Measurements from ENCODE around the gene RASAL2.

The RASAL2 gene

DNA sequence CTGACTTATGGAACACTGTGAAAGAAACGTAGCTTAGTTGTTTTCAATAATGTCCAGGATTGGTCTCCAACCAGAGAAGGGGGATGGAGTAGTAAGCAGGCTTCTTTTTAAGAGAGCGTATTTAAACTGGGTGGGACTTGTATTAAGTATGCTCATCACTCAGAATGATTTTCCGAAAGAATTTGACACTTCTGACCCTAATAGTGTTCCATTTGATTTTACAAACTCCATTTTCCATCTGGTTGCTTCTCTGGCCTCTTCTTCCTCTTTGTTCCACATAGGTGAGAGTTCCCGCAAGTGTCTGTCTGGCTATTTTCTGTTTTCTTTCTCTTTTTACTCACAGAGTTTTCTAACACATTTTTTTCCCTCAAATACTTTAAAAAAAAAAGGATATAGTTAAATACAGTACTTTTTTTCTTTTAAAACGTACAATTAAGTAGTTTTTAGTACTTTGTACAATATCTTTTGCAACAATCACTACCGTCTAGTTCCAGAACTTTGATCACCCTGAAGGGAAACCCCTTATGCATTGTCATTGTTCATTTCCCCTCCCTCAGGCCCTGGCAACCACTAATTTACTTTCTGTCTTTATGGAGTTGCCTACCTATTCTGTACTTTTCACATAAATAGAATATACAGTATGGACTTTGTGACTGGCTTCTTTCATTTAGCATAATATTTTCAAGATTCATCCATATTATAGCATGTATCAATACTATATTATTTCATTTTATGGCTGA, 67.0 kb downstream of the RASAL2 start:
- H3K79me2 ChIP-seq (ENCODE audit: insufficient read depth, low read length): no peaks in the 10 kb centered on the region

DNA sequence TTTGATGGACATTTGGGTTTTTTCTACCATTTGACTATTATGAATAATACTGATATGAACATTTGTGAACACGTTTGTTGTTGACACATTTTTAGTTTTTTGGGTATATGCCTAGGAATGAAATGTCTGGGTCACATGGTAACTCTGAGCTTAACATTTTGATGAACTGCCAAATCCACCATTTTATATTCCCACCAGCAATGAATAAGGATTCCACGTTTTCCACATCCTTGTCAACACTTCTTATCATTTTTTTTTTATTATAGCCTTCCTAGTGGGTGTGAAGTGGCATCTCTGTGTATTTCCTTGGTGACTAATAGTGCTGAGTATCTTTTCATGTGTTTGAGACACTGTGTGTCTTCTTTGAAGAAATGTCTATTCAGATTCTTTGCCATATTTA, 67.6 kb downstream of the RASAL2 start:
- H3K4me3 ChIP-seq (ENCODE audit: low read length, poor library complexity, severe bottlenecking): no peak overlapping the region
- no peaks in the 10 kb centered on the region for H3K36me3 ChIP-seq (ENCODE audit: insufficient read depth, low read length)
- H3K4me2 ChIP-seq (ENCODE audit: low read depth, low read length, poor library complexity, severe bottlenecking): no peak overlapping the region
- no peaks in the 10 kb centered on the region for H3K9me3 ChIP-seq (ENCODE audit: insufficient read depth, low read depth, low read length)
- no peaks in the 10 kb centered on the region for H3K4me1 ChIP-seq (ENCODE audit: insufficient read depth, low read length, poor library complexity, severe bottlenecking)
- no peaks in the 10 kb centered on the region for H3F3A ChIP-seq (ENCODE audit: low read depth)
- H3K9me2 ChIP-seq (replicated peaks; ENCODE audit: low read depth, low read length): no peaks in the 10 kb centered on the region
- H2AFZ ChIP-seq (ENCODE audit: low read length): no peak overlapping the region
- H3K79me2 ChIP-seq (ENCODE audit: insufficient read depth, low read length): no peaks in the 10 kb centered on the region
- no peaks in the 10 kb centered on the region for H3K27me3 ChIP-seq (ENCODE audit: insufficient read depth, low read length, poor library complexity, severe bottlenecking)
- no peak overlapping the region for H3K9ac ChIP-seq (ENCODE audit: low read depth, low read length, poor library complexity, severe bottlenecking)
- no peaks in the 10 kb centered on the region for H4K20me1 ChIP-seq (ENCODE audit: insufficient read depth, low read length, poor library complexity, severe bottlenecking)
- TF ChIP-seq EZH2phosphoT487 (IDR thresholded peaks at IDR 0.05; ENCODE audit: borderline replicate concordance): no peak
- TF ChIP-seq, protein P1, sequence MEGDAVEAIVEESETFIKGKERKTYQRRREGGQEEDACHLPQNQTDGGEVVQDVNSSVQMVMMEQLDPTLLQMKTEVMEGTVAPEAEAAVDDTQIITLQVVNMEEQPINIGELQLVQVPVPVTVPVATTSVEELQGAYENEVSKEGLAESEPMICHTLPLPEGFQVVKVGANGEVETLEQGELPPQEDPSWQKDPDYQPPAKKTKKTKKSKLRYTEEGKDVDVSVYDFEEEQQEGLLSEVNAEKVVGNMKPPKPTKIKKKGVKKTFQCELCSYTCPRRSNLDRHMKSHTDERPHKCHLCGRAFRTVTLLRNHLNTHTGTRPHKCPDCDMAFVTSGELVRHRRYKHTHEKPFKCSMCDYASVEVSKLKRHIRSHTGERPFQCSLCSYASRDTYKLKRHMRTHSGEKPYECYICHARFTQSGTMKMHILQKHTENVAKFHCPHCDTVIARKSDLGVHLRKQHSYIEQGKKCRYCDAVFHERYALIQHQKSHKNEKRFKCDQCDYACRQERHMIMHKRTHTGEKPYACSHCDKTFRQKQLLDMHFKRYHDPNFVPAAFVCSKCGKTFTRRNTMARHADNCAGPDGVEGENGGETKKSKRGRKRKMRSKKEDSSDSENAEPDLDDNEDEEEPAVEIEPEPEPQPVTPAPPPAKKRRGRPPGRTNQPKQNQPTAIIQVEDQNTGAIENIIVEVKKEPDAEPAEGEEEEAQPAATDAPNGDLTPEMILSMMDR (conservative IDR thresholded peaks at IDR 0.05; ENCODE audit: low read length): no peak

More for the DNA sequence above, 67.0 kb downstream of the RASAL2 start:
- H3K9ac ChIP-seq (ENCODE audit: low read depth, low read length, poor library complexity, severe bottlenecking): no peak overlapping the region
- H3K9me3 ChIP-seq (ENCODE audit: insufficient read depth, low read depth, low read length): no peaks in the 10 kb centered on the region
- no peak overlapping the region for H3K4me2 ChIP-seq (ENCODE audit: low read depth, low read length, poor library complexity, severe bottlenecking)
- H3K27me3 ChIP-seq (ENCODE audit: insufficient read depth, low read length, poor library complexity, severe bottlenecking): no peaks in the 10 kb centered on the region
- H3K9me2 ChIP-seq (replicated peaks; ENCODE audit: low read depth, low read length): no peaks in the 10 kb centered on the region
- no peaks in the 10 kb centered on the region for H3F3A ChIP-seq (ENCODE audit: low read depth)
- H3K4me1 ChIP-seq (ENCODE audit: insufficient read depth, low read length, poor library complexity, severe bottlenecking): no peaks in the 10 kb centered on the region
- no peaks in the 10 kb centered on the region for H4K20me1 ChIP-seq (ENCODE audit: insufficient read depth, low read length, poor library complexity, severe bottlenecking)
- H3K36me3 ChIP-seq (ENCODE audit: insufficient read depth, low read length): no peaks in the 10 kb centered on the region
- no peak overlapping the region for H2AFZ ChIP-seq (ENCODE audit: low read length)
- TF ChIP-seq, protein P1 (conservative IDR thresholded peaks at IDR 0.05; ENCODE audit: low read length): no peak
- TF ChIP-seq EZH2phosphoT487 (IDR thresholded peaks at IDR 0.05; ENCODE audit: borderline replicate concordance): no peak
- no peak overlapping the region for H3K4me3 ChIP-seq (ENCODE audit: low read length, poor library complexity, severe bottlenecking)

DNA sequence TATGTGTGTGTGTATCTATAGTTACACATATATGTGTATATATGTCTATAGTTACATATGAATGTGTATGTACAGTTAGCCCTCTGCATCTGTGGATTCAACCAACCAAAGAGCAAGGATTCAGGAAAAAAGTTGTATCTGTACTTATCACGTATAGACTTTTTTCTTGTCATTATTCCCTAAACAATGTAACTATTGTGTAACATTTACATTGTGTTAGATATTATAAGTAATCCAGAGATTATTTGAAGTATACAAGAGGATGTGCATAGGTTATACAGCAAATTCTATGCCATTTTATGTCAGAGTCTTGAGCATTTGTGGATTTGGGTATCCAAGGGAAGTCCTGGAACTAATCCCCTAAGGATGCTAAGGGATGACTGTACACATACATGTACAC, 71.3 kb downstream of the RASAL2 start:
- Histone ChIP-seq H2AFZ (ENCODE audit: low read length) (no peak overlapping the region), H3K9ac (ENCODE audit: low read depth, low read length, poor library complexity, severe bottlenecking) (no peak overlapping the region), H3K4me3 (ENCODE audit: low read length, poor library complexity, severe bottlenecking) (no peak overlapping the region), H3K4me1 (ENCODE audit: insufficient read depth, low read length, poor library complexity, severe bottlenecking) (no peaks in the 10 kb centered on the region), H3K36me3 (ENCODE audit: insufficient read depth, low read length) (no peaks in the 10 kb centered on the region), H3F3A (ENCODE audit: low read depth) (no peaks in the 10 kb centered on the region), H3K4me2 (ENCODE audit: low read depth, low read length, poor library complexity, severe bottlenecking) (no peak overlapping the region), H4K20me1 (ENCODE audit: insufficient read depth, low read length, poor library complexity, severe bottlenecking) (no peaks in the 10 kb centered on the region), H3K9me2 (replicated peaks; ENCODE audit: low read depth, low read length) (no peaks in the 10 kb centered on the region), H3K79me2 (ENCODE audit: insufficient read depth, low read length) (no peaks in the 10 kb centered on the region), H3K9me3 (ENCODE audit: insufficient read depth, low read depth, low read length) (no peaks in the 10 kb centered on the region), H3K27me3 (ENCODE audit: insufficient read depth, low read length, poor library complexity, severe bottlenecking) (no peaks in the 10 kb centered on the region)
- TF ChIP-seq EZH2phosphoT487 (IDR thresholded peaks at IDR 0.05; ENCODE audit: borderline replicate concordance): no peak
- TF ChIP-seq, protein P1 (conservative IDR thresholded peaks at IDR 0.05; ENCODE audit: low read length): no peak

Measured in Loucy (cell line).